ENCODE data around the gene CIDEB.
"Not testable (repeated sequence)": the region's sequence is repeated elsewhere in the genome, so short reads cannot be mapped to it uniquely, and the experiment has no call there.

Gene CIDEB

GRCh38 chr14:24332268-24332993, 24.7 kb upstream of the CIDEB start:
- DNase-seq: peak; percentile 6 to 31

DNA sequence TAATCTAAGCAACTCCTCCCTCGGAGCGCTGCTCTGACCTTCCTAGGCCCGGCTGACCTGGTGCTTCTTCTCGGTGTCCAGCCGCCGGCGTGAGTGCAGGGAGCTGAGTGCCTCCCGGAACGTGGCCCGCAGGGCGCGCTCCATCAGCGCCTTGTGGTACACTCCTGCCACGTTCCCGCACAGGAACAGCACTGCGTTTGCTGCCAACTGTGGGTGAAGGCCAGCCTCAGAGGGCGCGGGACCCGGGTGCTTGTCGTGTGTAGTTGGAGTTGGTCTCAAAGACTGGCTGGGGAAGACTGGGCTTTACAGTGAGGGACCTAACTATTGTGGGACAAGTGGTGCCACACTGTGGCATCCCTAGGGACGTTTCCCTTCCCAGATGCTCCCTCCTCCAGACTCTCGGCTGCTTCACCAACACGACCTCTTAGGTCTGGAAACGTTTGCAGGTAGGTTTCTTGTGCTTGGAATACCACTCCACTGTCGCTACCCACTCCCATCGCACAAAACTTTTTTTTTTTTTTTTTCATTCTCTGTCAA, 24.0 kb upstream of the CIDEB start:
- no peak for DNase-seq

DNA sequence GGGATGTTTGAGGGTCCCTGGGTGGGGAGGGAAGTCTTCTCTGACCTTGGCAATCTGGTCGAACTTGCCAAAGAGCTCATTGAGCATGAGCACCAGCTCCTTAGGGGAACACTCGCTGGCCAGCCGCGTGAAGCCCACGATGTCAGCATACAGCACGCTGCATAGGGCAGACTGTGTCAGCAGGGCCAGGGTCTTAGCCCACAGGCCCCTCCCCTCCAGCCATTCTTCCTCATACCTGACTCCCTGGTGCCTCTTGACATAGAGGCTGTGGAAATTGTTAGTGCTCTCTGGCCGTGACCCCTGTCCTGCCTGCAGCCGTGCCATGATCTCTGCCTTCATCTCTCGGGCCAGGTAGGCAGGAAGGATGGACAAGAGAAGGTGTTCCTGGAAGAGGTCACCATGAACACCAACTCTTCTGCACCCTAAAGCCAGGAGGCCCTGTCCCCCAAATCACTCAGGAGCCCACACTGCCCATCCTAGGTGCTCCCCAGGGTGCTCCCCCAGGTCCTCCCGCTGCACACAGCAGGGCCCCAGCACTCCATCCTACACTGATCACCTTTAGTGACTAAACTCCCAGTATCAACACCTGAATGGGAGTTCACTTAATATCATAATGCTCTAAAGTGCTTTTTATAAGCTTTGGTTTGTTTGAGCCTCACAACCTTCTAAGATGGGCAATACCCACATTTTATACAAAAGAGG, 23.3 kb upstream of the CIDEB start:
- DNase-seq: no peak

DNA sequence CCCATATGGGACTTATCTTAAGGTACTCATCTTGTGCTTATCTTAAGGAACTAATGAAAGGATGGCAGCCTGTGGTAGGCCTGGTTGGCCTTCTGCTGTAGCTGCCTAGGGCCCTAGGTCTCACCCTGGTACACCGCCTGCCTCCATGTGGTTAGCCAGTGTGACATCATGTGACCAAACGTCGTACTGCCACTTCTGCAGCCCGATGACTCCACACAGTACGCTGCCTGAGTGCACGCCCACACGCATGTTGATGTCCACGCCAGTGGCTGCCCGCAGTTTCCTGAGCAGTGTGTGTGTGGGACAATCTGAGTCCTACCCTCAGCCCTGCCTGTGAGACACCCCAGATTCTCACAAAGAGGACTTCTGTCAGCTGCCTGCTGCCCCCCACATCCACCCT, 22.0 kb upstream of the CIDEB start:
- no peak for DNase-seq

GRCh38 chr14:24329073-24329663, 21.4 kb upstream of the CIDEB start:
- no peak for DNase-seq

DNA sequence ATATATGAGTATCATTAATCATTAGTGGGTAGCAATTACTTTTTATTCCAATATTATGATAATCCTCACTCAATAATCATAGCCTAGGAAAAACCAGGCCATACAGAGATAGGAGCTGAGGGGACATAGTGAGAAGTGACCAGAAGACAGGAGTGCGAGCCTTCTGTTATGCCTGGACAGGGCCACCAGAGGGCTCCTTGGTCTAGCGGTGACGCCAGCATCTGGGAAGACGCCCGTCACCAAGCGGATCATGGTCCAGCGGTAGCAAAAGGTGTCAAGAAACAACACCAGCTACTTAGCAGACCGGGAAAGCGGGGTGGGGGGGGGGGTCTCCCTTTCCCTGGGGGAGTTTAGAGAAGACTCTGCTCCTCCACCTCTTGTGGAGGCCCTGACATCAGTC, 20.1 kb upstream of the CIDEB start:
- DNase-seq: not testable (repeated sequence)

DNA sequence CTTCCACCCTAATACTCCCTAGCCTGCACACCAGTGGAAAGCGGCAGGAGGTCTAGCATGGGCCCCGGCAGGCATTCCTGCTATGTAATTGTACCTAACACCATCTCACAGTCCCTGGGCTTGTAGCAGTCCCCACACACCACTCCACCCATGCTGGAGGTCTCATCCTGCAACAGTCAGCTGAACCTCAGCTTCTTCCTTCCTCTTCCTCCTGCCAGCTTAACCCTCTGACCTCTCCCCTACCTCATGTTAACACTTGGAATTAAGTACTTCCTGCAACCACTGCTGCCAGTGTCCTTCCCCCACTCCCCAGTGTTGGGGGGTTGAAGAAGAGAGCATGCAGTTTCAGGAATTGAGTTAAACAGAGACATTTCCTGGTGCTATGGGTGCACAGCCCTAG, 19.5 kb upstream of the CIDEB start:
- no peak for DNase-seq

DNA sequence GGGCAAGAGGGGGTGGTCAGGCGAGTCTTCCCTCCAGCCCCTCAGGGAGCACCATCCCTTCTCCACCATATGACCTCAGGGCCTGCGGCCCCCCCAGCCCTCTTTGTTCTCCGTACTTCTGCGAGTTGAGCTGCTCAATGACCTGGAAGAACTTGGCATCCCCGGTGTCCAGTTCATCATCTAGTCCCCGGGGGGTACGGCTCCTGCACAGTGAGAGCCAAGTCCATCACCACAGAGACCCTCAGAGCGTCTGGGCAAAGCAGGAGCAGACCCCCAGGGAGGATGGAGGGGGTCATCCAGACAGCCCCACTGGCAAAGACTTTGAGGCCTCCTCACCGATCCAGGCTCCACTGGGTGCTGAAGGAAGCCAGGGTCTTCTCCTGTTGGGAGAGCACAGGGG, 18.2 kb upstream of the CIDEB start:
- no peak for DNase-seq

- no peak for DNase-seq
These were observed 17.3 kb upstream of the CIDEB start for GRCh38 chr14:24325041-24325530.

GRCh38 chr14:24324024-24324423, 16.2 kb upstream of the CIDEB start:
- no peak for DNase-seq

- no peak for DNase-seq
These were observed 15.6 kb upstream of the CIDEB start for GRCh38 chr14:24323341-24323740.

DNA sequence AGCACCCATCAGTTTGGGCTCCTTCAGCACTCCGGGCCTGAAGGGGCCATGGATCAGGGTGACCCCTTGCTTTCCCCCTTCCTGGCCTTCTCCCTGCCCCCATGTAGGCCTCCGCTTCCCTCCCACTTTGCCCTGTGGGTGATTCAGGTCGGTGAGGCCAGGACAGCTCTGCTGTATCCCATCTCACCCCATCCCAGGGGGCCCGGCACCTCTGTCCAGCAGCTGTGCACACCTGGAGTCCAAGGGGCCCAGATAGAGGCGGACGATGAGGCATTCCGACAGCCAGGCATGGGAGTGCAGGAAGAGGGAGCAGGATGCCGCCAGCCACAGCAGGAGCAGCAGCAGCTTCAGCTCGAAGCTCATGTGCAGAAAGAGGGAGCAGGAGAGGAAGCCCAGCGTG, 14.9 kb upstream of the CIDEB start:
- no peak for DNase-seq

DNA sequence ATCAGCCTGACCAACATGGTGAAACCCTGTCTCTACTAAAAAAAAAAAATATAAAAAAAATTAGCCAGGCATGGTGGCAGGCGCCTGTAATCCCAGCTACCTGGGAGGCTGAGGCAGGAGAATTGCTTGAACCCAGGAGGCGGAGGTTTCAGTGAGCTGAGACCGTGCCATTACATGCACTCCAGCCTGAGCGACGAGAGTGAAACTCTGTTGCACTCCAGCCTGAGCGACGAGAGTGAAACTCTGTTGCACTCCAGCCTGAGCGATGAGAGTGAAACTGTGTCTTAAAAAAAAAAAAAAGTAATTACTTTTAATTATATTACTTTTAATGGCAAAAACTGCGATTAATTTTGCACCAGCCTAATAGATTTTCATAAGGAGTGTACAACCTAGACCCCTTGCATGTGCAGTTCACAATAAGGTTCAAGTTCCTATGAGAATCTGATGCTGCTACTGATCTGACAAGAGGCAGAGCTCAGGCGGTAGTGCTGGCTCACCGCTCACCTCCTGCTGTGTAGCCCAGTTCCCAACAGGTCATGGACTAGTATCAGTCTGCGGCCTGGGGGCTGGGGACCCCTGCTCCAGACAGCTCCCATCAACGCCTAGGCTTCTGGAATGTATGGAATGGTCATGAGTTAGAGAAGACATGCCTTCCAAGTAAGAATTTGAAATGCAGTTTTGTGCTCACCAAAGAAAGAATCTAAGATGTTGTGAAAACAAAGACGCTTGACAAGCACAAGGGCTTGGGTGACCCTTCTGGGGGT, 13.6 kb upstream of the CIDEB start:
- no peak for DNase-seq

- no peak for DNase-seq
These were observed 9.6 kb upstream of the CIDEB start for GRCh38 chr14:24317141-24317928.

DNA sequence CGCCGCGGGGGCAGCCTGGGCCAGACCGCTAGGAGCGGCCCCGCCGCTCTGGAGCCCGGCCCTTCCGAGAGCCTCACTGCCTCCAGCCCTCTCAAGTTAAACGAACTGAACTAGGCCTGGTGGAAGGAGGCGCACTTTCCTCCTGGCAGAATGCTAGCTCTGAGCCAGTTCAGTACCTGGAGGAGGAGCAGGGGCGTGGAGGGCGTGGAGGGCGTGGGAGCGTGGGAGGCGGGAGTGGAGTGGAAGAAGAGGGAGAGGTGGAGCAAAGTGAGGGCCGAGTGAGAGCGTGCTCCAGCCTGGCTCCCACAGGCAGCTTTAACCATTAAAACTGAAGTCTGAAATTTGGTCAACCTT, 8.8 kb upstream of the CIDEB start:
- DNase-seq: no peak

DNA sequence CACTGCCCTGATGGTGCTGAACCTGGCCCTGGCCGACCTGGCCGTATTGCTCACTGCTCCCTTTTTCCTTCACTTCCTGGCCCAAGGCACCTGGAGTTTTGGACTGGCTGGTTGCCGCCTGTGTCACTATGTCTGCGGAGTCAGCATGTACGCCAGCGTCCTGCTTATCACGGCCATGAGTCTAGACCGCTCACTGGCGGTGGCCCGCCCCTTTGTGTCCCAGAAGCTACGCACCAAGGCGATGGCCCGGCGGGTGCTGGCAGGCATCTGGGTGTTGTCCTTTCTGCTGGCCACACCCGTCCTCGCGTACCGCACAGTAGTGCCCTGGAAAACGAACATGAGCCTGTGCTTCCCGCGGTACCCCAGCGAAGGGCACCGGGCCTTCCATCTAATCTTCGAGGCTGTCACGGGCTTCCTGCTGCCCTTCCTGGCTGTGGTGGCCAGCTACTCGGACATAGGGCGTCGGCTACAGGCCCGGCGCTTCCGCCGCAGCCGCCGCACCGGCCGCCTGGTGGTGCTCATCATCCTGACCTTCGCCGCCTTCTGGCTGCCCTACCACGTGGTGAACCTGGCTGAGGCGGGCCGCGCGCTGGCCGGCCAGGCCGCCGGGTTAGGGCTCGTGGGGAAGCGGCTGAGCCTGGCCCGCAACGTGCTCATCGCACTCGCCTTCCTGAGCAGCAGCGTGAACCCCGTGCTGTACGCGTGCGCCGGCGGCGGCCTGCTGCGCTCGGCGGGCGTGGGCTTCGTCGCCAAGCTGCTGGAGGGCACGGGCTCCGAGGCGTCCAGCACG, 8.2 kb upstream of the CIDEB start:
- DNase-seq: no peak

- DNase-seq: no peak
These were observed 7.5 kb upstream of the CIDEB start for GRCh38 chr14:24315243-24315806.

GRCh38 chr14:24314377-24315193, 6.8 kb upstream of the CIDEB start:
- no peak for DNase-seq

DNA sequence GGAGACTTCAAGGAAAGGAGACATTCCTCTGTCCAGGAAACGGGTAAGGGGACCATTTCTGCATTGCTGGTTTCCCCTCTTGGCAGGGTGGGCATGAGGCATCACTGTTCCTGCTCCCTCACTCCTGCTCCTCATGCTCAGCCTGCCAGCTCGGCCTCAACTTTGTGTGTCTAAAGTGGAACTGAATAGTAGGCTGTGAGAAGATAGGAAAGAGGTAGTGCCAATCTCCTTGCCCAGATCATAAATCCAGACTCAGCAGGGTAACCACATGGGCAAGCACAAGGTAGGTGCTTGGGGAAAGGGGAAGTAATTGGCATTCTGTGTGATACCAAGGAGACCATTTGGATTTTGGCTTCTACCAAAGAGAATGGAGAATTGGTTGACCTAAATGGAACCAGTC, 6.1 kb upstream of the CIDEB start:
- no peak for DNase-seq
